GM12878 (cell line): ENCODE data around the gene NR1H4.

Experiments
- CTCF ChIP-seq, 3 experiments: IDR thresholded peaks in 2 of 3; conservative IDR thresholded peaks in 1 of 3; 2 replicates each; pipeline ENCODE4 v1.5.1; 2011; ENCODE audit warnings: low read depth in 3 of 3, low read length in 3 of 3, mild to moderate bottlenecking in 3 of 3, control low read depth in 2 of 3, moderate library complexity in 2 of 3, inconsistent platforms in 1 of 3, mixed read lengths in 1 of 3; ENCODE audit not compliant: control insufficient read depth in 2 of 3, insufficient read depth in 1 of 3; ENCODE audit errors: extremely low read depth in 1 of 3
- IRF3 ChIP-seq: fragments of 450-650 bp; IDR thresholded peaks from 2 replicates; pipeline ENCODE4 v1.6.1; 2014; ENCODE audit warnings: mild to moderate bottlenecking
- JUNB ChIP-seq: IDR thresholded peaks from 2 replicates; pipeline ENCODE4 v1.6.1; 2016; ENCODE audit warnings: antibody characterized with exemption, mild to moderate bottlenecking
- POLR2A ChIP-seq: IDR thresholded peaks from 2 replicates; pipeline ENCODE4 v1.6.1; 2011; ENCODE audit warnings: low read depth, mild to moderate bottlenecking, low read length
- USF2 ChIP-seq: IDR thresholded peaks from 2 replicates; pipeline ENCODE4 v1.6.1; 2011; ENCODE audit warnings: low read depth, low read length, improper control_type of control experiment, borderline replicate concordance
- YY1 ChIP-seq: IDR thresholded peaks from 2 replicates; pipeline ENCODE4 v1.6.1; 2011; ENCODE audit warnings: low read depth, mild to moderate bottlenecking, low read length

GRCh38 chr12:100557357-100557756 is 83.7 kb downstream of the NR1H4 start:
- TF ChIP-seq CTCF (IDR thresholded peaks at IDR 0.05 in 2 of 3, conservative IDR thresholded peaks at IDR 0.05 in 1 of 3; ENCODE audit: control insufficient read depth in 2 of 3, extremely low read depth in 1 of 3, insufficient read depth in 1 of 3, low read depth in 3 of 3, low read length in 3 of 3) (no peak), IRF3 (no peak), POLR2A (no peak), USF2 (no peak), YY1 (no peak), JUNB (no peak)
